Gastroesophageal sphincter (tissue), 4 donors: ENCODE results near the gene ATP6V0C. TPM values are rescaled to one million over a fixed set of nuclear protein-coding genes. Genes with fewer than 3 reads are reported as not detected.
A peak's percentile ranks its signal among the peaks of the same experiment; 100 is the strongest.

Experiments
- ATAC-seq: fragments of 150-250 bp; one replicate; pipeline ENCODE4 v1.9.1; 2016; ENCODE audit warnings: mild to moderate bottlenecking, moderate library complexity
- H3K27ac ChIP-seq, 4 donors: fragments of 200-600 bp; sonication (generic) in 3 of 4; 1 replicate in 3 of 4; 2 replicates in 1 of 4; pipeline ENCODE4 v1.5.1; 2016 to 2019
- H3K27me3 ChIP-seq: fragments of 200-600 bp; sonication (generic); one replicate; pipeline ENCODE4 v1.5.1; 2019
- H3K36me3 ChIP-seq, 2 donors: fragments of 200-600 bp; sonication (generic); one replicate each; pipeline ENCODE4 v1.5.1; 2019; ENCODE audit warnings: control low read depth in 1 of 2
- H3K4me1 ChIP-seq, 3 donors: fragments of 200-600 bp; sonication (generic); 1 replicate in 2 of 3; 2 replicates in 1 of 3; pipeline ENCODE4 v1.5.1; 2016 to 2019; ENCODE audit warnings: control low read depth in 2 of 3
- H3K4me3 ChIP-seq, 2 donors: fragments of 200-600 bp; sonication (generic); one replicate each; pipeline ENCODE4 v1.5.1; 2019; ENCODE audit warnings: mild to moderate bottlenecking in 1 of 2, moderate library complexity in 1 of 2
- H3K9me3 ChIP-seq, 3 donors: fragments of 200-600 bp; sonication (generic); one replicate each; pipeline ENCODE4 v1.5.1; 2017 to 2019; ENCODE audit warnings: control low read depth in 2 of 3
- EP300 ChIP-seq: sonication (generic); formaldehyde crosslinking; IDR thresholded peaks from one replicate; pipeline ENCODE4 v1.6.1; 2017; ENCODE audit warnings: antibody characterized with exemption, mild to moderate bottlenecking
- POLR2A ChIP-seq, 2 donors: fragments of 450-650 bp; IDR thresholded peaks; one replicate each; pipeline ENCODE4 v1.6.1; 2017; ENCODE audit warnings: antibody characterized with exemption in 2 of 2, mild to moderate bottlenecking in 2 of 2, moderate library complexity in 1 of 2
- POLR2AphosphoS5 ChIP-seq: sonication (generic); formaldehyde crosslinking; IDR thresholded peaks from one replicate; pipeline ENCODE4 v1.6.1; 2017; ENCODE audit warnings: antibody characterized with exemption
- WGBS, 2 donors: methylation state at CpG; one replicate each; pipeline ENCODE4 v1.1.5; 2018; ENCODE audit warnings: low coverage in 1 of 2; 5-methylcytosine and 5-hydroxymethylcytosine counted together
- total RNA-seq, 4 donors: library from RNA; depleted of rRNA; stranded (reverse); fragments of >200 nt; gene quantifications; one replicate each; pipeline ENCODE4 v1.1.0, GENCODE V29; 2016
- TF ChIP-seq, protein P1 (sequence below), 4 experiments: fragments of 200-600 bp in 2 of 4; fragments of 450-650 bp in 2 of 4; sonication (generic) in 1 of 4; IDR thresholded peaks; one replicate each; pipeline ENCODE4 v1.5.1; 2017 to 2019; ENCODE audit warnings: antibody characterized with exemption in 4 of 4, mild to moderate bottlenecking in 2 of 4, moderate library complexity in 2 of 4

The ATP6V0C gene
- total RNA-seq, 4 donors from 2014 or later: 37.5 to 62.2 (median 50.9) TPM

DNA sequence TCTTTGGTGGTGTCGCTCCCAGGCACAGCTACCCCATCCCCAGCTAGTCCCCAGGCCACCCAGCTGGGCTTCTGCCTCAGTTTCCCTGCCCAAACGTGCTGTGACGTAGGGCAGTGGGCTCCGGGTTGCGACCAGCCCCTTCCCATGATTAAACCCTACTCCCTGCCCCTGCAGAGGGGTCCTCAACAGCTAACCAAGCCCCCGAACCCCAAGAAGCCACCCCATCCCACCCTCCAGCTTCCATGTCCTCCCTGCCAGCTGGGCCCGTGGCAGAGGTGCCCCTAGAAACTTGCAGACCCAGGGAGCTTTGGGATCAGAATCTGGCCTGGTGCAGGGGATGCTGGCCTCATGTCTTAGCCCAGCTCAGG lies 43.5 kb upstream of the ATP6V0C start:
- Histone ChIP-seq H3K4me3 (no peak overlapping the region), H3K27ac (no peak overlapping the region), H3K4me1 (peaks cover 0 to 69% (median 39%) of the 10 kb centered on the region in 3 donors), H3K9me3 (no peaks in the 10 kb centered on the region), H3K36me3 (no peaks in the 10 kb centered on the region), H3K27me3 (peaks cover 67% of the 10 kb centered on the region)
- no peak for ATAC-seq
- no peak for TF ChIP-seq POLR2AphosphoS5
- TF ChIP-seq, protein P1, sequence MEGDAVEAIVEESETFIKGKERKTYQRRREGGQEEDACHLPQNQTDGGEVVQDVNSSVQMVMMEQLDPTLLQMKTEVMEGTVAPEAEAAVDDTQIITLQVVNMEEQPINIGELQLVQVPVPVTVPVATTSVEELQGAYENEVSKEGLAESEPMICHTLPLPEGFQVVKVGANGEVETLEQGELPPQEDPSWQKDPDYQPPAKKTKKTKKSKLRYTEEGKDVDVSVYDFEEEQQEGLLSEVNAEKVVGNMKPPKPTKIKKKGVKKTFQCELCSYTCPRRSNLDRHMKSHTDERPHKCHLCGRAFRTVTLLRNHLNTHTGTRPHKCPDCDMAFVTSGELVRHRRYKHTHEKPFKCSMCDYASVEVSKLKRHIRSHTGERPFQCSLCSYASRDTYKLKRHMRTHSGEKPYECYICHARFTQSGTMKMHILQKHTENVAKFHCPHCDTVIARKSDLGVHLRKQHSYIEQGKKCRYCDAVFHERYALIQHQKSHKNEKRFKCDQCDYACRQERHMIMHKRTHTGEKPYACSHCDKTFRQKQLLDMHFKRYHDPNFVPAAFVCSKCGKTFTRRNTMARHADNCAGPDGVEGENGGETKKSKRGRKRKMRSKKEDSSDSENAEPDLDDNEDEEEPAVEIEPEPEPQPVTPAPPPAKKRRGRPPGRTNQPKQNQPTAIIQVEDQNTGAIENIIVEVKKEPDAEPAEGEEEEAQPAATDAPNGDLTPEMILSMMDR (IDR thresholded peaks at IDR 0.05): no peak
- TF ChIP-seq EP300: no peak
- TF ChIP-seq POLR2A (IDR thresholded peaks at IDR 0.05): no peak
- WGBS, 2 donors: no CpG with 5 or more reads among the region's 7 CpGs

DNA sequence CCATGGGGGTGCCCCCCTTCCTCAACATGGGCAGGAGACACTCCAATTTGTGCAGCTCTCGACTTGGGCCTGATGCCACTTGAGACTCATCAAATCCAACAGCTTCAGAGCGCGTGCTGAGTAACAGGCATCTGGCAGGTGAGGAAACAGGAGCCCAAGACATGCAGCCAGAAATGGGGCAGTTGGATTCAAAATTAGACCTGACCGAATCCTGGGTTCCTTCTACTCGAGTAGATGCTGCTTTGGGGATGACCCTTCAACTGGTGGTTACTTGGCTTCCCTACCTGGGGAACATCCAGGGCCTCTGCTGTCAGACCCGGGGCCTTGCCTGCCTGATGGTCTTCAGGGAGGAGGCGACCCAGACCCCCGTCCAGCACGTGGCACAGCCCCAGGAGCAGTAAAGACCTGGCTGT lies 43.1 kb upstream of the ATP6V0C start:
- H3K27me3 ChIP-seq: peaks cover 67% of the 10 kb centered on the region
- H3K27ac ChIP-seq: peak overlapping the region in 1 of 4 donors; percentile 29
- H3K4me1 ChIP-seq: peaks cover 0 to 73% (median 41%) of the 10 kb centered on the region in 3 donors
- WGBS, 2 donors: 70% methylated on average over 2 of the region's 9 CpGs; no CpG with 5 or more reads in 1 of the 2 donors
- peak overlapping the region in 1 of 2 donors; percentile 43 for H3K4me3 ChIP-seq
- H3K36me3 ChIP-seq: no peaks in the 10 kb centered on the region
- no peak for ATAC-seq
- no peaks in the 10 kb centered on the region for H3K9me3 ChIP-seq
- TF ChIP-seq POLR2A (IDR thresholded peaks at IDR 0.05) (no peak), EP300 (no peak), POLR2AphosphoS5 (no peak)
- TF ChIP-seq, protein P1 (IDR thresholded peaks at IDR 0.05): no peak

DNA sequence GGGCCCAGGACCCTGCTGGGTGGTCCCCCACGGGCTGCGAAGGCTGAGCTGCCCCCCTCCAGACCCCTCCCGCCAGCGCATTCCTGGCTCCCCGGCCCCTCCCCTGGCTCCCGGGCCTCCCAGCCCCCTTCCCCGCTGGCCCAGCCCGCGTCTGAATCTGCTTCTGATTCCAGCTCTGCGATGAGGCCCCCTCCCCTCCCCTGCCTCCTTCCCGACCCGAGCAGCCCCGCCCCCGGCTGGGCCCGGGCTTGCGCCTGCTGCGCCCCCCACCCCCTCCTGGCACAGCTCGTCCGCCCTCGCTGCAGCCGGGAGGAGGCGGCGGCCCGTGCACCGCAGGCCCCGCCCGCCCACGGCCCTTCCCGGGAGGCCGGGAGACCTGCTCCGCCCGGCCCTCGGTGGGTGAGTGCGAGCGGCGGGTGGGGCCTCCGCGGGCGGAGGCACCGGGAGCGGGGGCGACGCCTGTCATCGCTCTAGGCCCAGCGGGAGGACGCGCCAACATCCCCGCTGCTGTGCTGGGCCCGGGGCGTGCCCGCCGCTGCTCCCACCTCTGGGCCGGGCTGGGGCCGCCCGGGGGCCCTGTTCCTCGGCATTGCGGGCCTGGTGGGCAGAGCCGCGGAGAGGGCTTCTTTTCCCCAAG lies 42.6 kb upstream of the ATP6V0C start, which contains the start of gene NTN3:
NTN3 (plus strand) TSS at position 282 of the 637 bp plus-strand sequence. CDS start 405 bp downstream, outside the sequence.
- WGBS, 2 donors: no CpG with 5 or more reads among the region's 59 CpGs
- Histone ChIP-seq H3K4me3 (peak within 1 kb of the TSS in 1 of 2 donors; percentile 43), H3K4me1 (peaks cover 0 to 78% (median 47%) of the 10 kb centered on the region in 3 donors)

DNA sequence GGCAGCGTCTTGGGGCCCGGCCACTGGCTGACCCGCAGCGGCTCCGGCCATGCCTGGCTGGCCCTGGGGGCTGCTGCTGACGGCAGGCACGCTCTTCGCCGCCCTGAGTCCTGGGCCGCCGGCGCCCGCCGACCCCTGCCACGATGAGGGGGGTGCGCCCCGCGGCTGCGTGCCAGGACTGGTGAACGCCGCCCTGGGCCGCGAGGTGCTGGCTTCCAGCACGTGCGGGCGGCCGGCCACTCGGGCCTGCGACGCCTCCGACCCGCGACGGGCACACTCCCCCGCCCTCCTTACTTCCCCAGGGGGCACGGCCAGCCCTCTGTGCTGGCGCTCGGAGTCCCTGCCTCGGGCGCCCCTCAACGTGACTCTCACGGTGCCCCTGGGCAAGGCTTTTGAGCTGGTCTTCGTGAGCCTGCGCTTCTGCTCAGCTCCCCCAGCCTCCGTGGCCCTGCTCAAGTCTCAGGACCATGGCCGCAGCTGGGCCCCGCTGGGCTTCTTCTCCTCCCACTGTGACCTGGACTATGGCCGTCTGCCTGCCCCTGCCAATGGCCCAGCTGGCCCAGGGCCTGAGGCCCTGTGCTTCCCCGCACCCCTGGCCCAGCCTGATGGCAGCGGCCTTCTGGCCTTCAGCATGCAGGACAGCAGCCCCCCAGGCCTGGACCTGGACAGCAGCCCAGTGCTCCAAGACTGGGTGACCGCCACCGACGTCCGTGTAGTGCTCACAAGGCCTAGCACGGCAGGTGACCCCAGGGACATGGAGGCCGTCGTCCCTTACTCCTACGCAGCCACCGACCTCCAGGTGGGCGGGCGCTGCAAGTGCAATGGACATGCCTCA lies 41.9 kb upstream of the ATP6V0C start:
- Histone ChIP-seq H3K4me1 (peaks cover 0 to 85% (median 50%) of the 10 kb centered on the region in 3 donors), H3K9me3 (no peaks in the 10 kb centered on the region), H3K36me3 (no peaks in the 10 kb centered on the region), H3K27ac (peak overlapping the region in 1 of 4 donors; percentile 29), H3K4me3 (peak overlapping the region in 1 of 2 donors; percentile 43), H3K27me3 (peaks cover 67% of the 10 kb centered on the region)
- no peak for ATAC-seq
- no peak for TF ChIP-seq POLR2A (IDR thresholded peaks at IDR 0.05)
- no peak for TF ChIP-seq POLR2AphosphoS5
- TF ChIP-seq, protein P1 (IDR thresholded peaks at IDR 0.05): no peak
- TF ChIP-seq EP300: no peak
- WGBS, 2 donors: no CpG with 5 or more reads among the region's 61 CpGs

More for the DNA sequence above, 42.6 kb upstream of the ATP6V0C start, which contains the start of gene NTN3:
- peak within 1 kb of the TSS in 1 of 4 donors; percentile 29 for H3K27ac ChIP-seq
- TF ChIP-seq, protein P1 (IDR thresholded peaks at IDR 0.05): no peak
- TF ChIP-seq POLR2A (IDR thresholded peaks at IDR 0.05) (no peak), EP300 (no peak), POLR2AphosphoS5 (no peak)
- ATAC-seq: no peak
- no peaks in the 10 kb centered on the region for H3K36me3 ChIP-seq
- H3K9me3 ChIP-seq: no peaks in the 10 kb centered on the region
- H3K27me3 ChIP-seq: peaks cover 67% of the 10 kb centered on the region
